Stimulated activated CD4-positive, alpha-beta T cell treated with anti-CD3 and anti-CD28 coated beads, Interleukin-12 subunit alpha, Interleukin-12 subunit beta, amount 100 ng/mL, for 4 hours (primary cell): ENCODE results near the gene FXYD6.
"Not testable (repeated sequence)": the region's sequence is repeated elsewhere in the genome, so short reads cannot be mapped to it uniquely, and the experiment has no call there.

ENCODE experiments used
- DNase-seq: peaks from one replicate; pipeline ENCODE4 v3.0.0-alpha.2; 2020

The FXYD6 gene

GRCh38 chr11:117868815-117869561 is 7.5 kb downstream of the FXYD6 start:
- DNase-seq, result no peak

GRCh38 chr11:117868088-117868487 is 8.4 kb downstream of the FXYD6 start:
- DNase-seq, result no peak

- no peak for DNase-seq
Measured at GRCh38 chr11:117866526-117866925, 9.9 kb downstream of the FXYD6 start.

- DNase-seq, result not testable (repeated sequence)
Measured at GRCh38 chr11:117865546-117865945, 10.9 kb downstream of the FXYD6 start.

GRCh38 chr11:117863383-117863782 is 13.1 kb downstream of the FXYD6 start:
- DNase-seq, result no peak

- DNase-seq, result no peak
Measured at GRCh38 chr11:117862753-117863152, 13.7 kb downstream of the FXYD6 start.

GRCh38 chr11:117862019-117862725 is 14.3 kb downstream of the FXYD6 start:
- no peak for DNase-seq

GRCh38 chr11:117861151-117862018 is 15.1 kb downstream of the FXYD6 start:
- no peak for DNase-seq

GRCh38 chr11:117860139-117860538 is 16.3 kb downstream of the FXYD6 start:
- no peak for DNase-seq

GRCh38 chr11:117859488-117860112 is 16.9 kb downstream of the FXYD6 start:
- DNase-seq, result no peak

GRCh38 chr11:117859061-117859460 is 17.4 kb downstream of the FXYD6 start:
- no peak for DNase-seq

GRCh38 chr11:117857734-117858414 is 18.6 kb downstream of the FXYD6 start:
- no peak for DNase-seq

- DNase-seq, result no peak
Measured at GRCh38 chr11:117855912-117856651, 20.4 kb downstream of the FXYD6 start.

- DNase-seq, result no peak
Measured at GRCh38 chr11:117855186-117855845, 21.1 kb downstream of the FXYD6 start.

- no peak for DNase-seq
Measured at GRCh38 chr11:117852309-117852708, 24.1 kb downstream of the FXYD6 start.

GRCh38 chr11:117851852-117852251 is 24.6 kb downstream of the FXYD6 start:
- no peak for DNase-seq

GRCh38 chr11:117851106-117851505 is 25.4 kb downstream of the FXYD6 start:
- DNase-seq, result no peak

GRCh38 chr11:117849781-117850414 is 26.6 kb downstream of the FXYD6 start:
- no peak for DNase-seq

GRCh38 chr11:117843666-117844484 is 32.6 kb downstream of the FXYD6 start:
- DNase-seq, result peak; percentile 85
